HCT116 (cell line): Measurements from ENCODE around the gene KCNE4. TPM values are rescaled to one million over a fixed set of nuclear protein-coding genes. Genes with fewer than 3 reads are reported as not detected.
A peak's percentile ranks its signal among the peaks of the same experiment; 100 is the strongest.

Experiments used
- ATAC-seq: fragments of 200-7000 bp; cut with Tn5 transposase; 2 replicates; pipeline ENCODE4 v1.9.1; 2020; ENCODE audit warnings: mild to moderate bottlenecking, moderate library complexity
- BruUV-seq: library from RNA; stranded (reverse); fragments of 400-500 nt; replicated peaks from 2 replicates; lab custom pipeline; 2021; lab: Mats Ljungman, UMichigan
- CTCF ChIA-PET: fragments of 300-600 bp; sonication (Branson Sonifier 250); formaldehyde crosslinking; loops from one replicate; lab custom pipeline; 2021; ENCODE audit warnings: antibody characterized with exemption; lab: Charles Lee
- POLR2A ChIA-PET: fragments of 300-600, 350-600 bp; sonication (Branson Sonifier 250); formaldehyde crosslinking; loops from one replicate; lab custom pipeline; 2021; ENCODE audit warnings: antibody characterized with exemption; lab: Charles Lee
- RAD21 ChIA-PET, 2 experiments: fragments of 300-600 bp; sonication (Branson Sonifier 250); formaldehyde crosslinking; loops; one replicate each; lab custom pipeline; 2023; ENCODE audit warnings: low total read pairs in 2 of 2; ENCODE audit not compliant: uncharacterized antibody in 2 of 2, unreplicated experiment in 2 of 2, low non-redundant PET in 1 of 2; lab: Charles Lee
- DNase-seq: peaks from one replicate; pipeline ENCODE4 v3.0.0-alpha.2; 2010; ENCODE audit warnings: low read depth, low spot score
- H2AFZ ChIP-seq: fragments of 200-600 bp; shearing (Covaris generic), sonication (generic); 2 replicates; pipeline ENCODE4 v1.6.1; 2017; ENCODE audit warnings: low read depth, mixed run types, mixed read lengths, antibody characterized with exemption, low read length; ENCODE audit not compliant: poor library complexity, severe bottlenecking
- H3K27ac ChIP-seq: 2 replicates; pipeline ENCODE4 v1.5.1; 2012; ENCODE audit warnings: low read depth, low read length
- H3K27me3 ChIP-seq: fragments of 200-600 bp; sonication (generic); 2 replicates; pipeline ENCODE4 v1.6.1; 2016; ENCODE audit warnings: mixed run types, low read length, mixed read lengths; ENCODE audit not compliant: insufficient read depth
- H3K36me3 ChIP-seq, 2 experiments: fragments of 200-500 bp in 1 of 2; fragments of 200-600 bp in 1 of 2; sonication (Bioruptor generic) in 1 of 2; sonication (generic) in 1 of 2; 2 replicates each; pipeline versions ENCODE4 v1.5.1 to v1.6.1; 2014 to 2016; ENCODE audit warnings: low read length in 2 of 2, inconsistent platforms in 1 of 2, mixed read lengths in 1 of 2, mixed run types in 1 of 2; ENCODE audit not compliant: insufficient read depth in 2 of 2, control insufficient read depth in 1 of 2
- H3K4me1 ChIP-seq, 2 experiments: fragments of 200-600 bp in 1 of 2; sonication (generic) in 1 of 2; 2 replicates each; pipeline versions ENCODE4 v1.5.1 to v1.6.1; 2012 to 2017; ENCODE audit warnings: low read length in 2 of 2, inconsistent platforms in 1 of 2, mild to moderate bottlenecking in 1 of 2, mixed read lengths in 1 of 2, mixed run types in 1 of 2, moderate library complexity in 1 of 2; ENCODE audit not compliant: insufficient read depth in 2 of 2, control insufficient read depth in 1 of 2
- H3K4me2 ChIP-seq: fragments of 200-600 bp; sonication (generic); 2 replicates; pipeline ENCODE4 v1.6.1; 2017; ENCODE audit warnings: mixed run types, low read length, mixed read lengths
- H3K4me3 ChIP-seq, 2 experiments: fragments of 200-600 bp in 1 of 2; sonication (generic) in 1 of 2; replicated peaks in 1 of 2; 2 replicates each; pipeline ENCODE4 v1.5.1; 2011 to 2016; ENCODE audit warnings: low read length in 2 of 2, control low read depth in 1 of 2, low read depth in 1 of 2, mild to moderate bottlenecking in 1 of 2, mixed read lengths in 1 of 2, mixed run types in 1 of 2
- H3K79me2 ChIP-seq: fragments of 200-600 bp; sonication (generic); 2 replicates; pipeline ENCODE4 v1.6.1; 2017; ENCODE audit warnings: mild to moderate bottlenecking, mixed run types, low read length, moderate library complexity, mixed read lengths; ENCODE audit not compliant: insufficient read depth
- H3K9ac ChIP-seq: fragments of 200-600 bp; sonication (generic); 2 replicates; pipeline ENCODE4 v1.6.1; 2016; ENCODE audit warnings: low read length, mixed read lengths
- H3K9me2 ChIP-seq: fragments of 200-600 bp; sonication (generic), shearing (Covaris generic); 2 replicates; pipeline ENCODE4 v1.6.1; 2017; ENCODE audit warnings: mixed run types, mild to moderate bottlenecking, moderate library complexity; ENCODE audit not compliant: insufficient read depth
- H3K9me3 ChIP-seq, 2 experiments: fragments of 200-500 bp in 1 of 2; fragments of 200-600 bp in 1 of 2; sonication (Bioruptor generic) in 1 of 2; sonication (generic) in 1 of 2; 2 replicates each; pipeline ENCODE4 v1.6.1; 2014 to 2017; ENCODE audit warnings: low read length in 2 of 2, mixed read lengths in 2 of 2, inconsistent platforms in 1 of 2, low read depth in 1 of 2, mild to moderate bottlenecking in 1 of 2, mixed run types in 1 of 2, moderate library complexity in 1 of 2; ENCODE audit not compliant: control insufficient read depth in 1 of 2, insufficient read depth in 1 of 2
- H4K20me1 ChIP-seq: fragments of 200-600 bp; sonication (generic), shearing (Covaris generic); 2 replicates; pipeline ENCODE4 v1.6.1; 2017; ENCODE audit warnings: mixed run types, mild to moderate bottlenecking, moderate library complexity; ENCODE audit not compliant: insufficient read depth
- CEBPB ChIP-seq: IDR thresholded peaks from 2 replicates; pipeline ENCODE4 v1.6.1; 2012; ENCODE audit warnings: low read depth
- CTCF ChIP-seq, 3 experiments: fragments of 200-600 bp in 1 of 3; sonication (generic) in 1 of 3; IDR thresholded peaks in 2 of 3; conservative IDR thresholded peaks in 1 of 3; 2 replicates each; pipeline ENCODE4 v1.5.1; 2012 to 2017; ENCODE audit warnings: low read depth in 2 of 3, low read length in 2 of 3, antibody characterized with exemption in 1 of 3, borderline replicate concordance in 1 of 3, control low read depth in 1 of 3, mild to moderate bottlenecking in 1 of 3, mixed read lengths in 1 of 3, mixed run types in 1 of 3, moderate library complexity in 1 of 3; ENCODE audit not compliant: insufficient read depth in 1 of 3
- POLR2AphosphoS5 ChIP-seq: IDR thresholded peaks from 2 replicates; pipeline ENCODE4 v1.6.1; 2011; ENCODE audit warnings: mild to moderate bottlenecking, low read depth, low read length, moderate library complexity
- SIN3A ChIP-seq: IDR thresholded peaks from 2 replicates; pipeline ENCODE4 v1.6.1; 2012; ENCODE audit warnings: low read depth
- ZBTB33 ChIP-seq: IDR thresholded peaks from 2 replicates; pipeline ENCODE4 v1.6.1; 2011; ENCODE audit warnings: mild to moderate bottlenecking, low read length, moderate library complexity; ENCODE audit not compliant: insufficient replicate concordance; ENCODE audit errors: extremely low read depth
- intact Hi-C: fragments of 100-400 bp; cut with micrococcal nuclease; formaldehyde crosslinking; loops from 2 replicates; pipeline ENCODE4 v1.10.0; 2022
- total RNA-seq: library from RNA; stranded (reverse); gene quantifications from one replicate; pipeline ENCODE4 v1.2.1, GENCODE V29; 2021; ENCODE audit not compliant: unreplicated experiment
- TF ChIP-seq, protein P1 (sequence below): IDR thresholded peaks from 2 replicates; pipeline ENCODE4 v1.6.1; 2012

The KCNE4 gene
- total RNA-seq, 1 experiment from 2014 or later: not detected

- CTCF ChIA-PET: interaction anchor here (1.5 kb wide), 1 partner anchor 11 kb away, joined by 4 read pairs; no protein-coding TSS in a partner anchor
- Histone ChIP-seq H3K79me2 (no peaks in the 10 kb centered on the region), H3K36me3 (no peaks in the 10 kb centered on the region), H3K9me3 (no peaks in the 10 kb centered on the region), H4K20me1 (no peaks in the 10 kb centered on the region), H2AFZ (no peak overlapping the region), H3K9me2 (no peaks in the 10 kb centered on the region), H3K4me1 (no peaks in the 10 kb centered on the region)
- intact Hi-C loops: no loop called here
- no peak for ATAC-seq
- BruUV-seq: no TSS peak
- RAD21 ChIA-PET: no interaction called here
- no peak for DNase-seq
- TF ChIP-seq SIN3A (no peak), CEBPB (no peak)
- TF ChIP-seq, protein P1, sequence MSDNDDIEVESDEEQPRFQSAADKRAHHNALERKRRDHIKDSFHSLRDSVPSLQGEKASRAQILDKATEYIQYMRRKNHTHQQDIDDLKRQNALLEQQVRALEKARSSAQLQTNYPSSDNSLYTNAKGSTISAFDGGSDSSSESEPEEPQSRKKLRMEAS: no peak
- TF ChIP-seq, all 23 proteins: peak for 0
- Histone ChIP-seq H3K27ac (no peak overlapping the region), H3K4me2 (no peak overlapping the region), H3K9ac (no peak overlapping the region), H3K27me3 (no peaks in the 10 kb centered on the region), H3K4me3 (no peak overlapping the region)
- POLR2A ChIA-PET: no interaction called here
Observed at GRCh38 chr2:223083402-223084070, 31.5 kb downstream of the KCNE4 start.

GRCh38 chr2:223084873-223085272, 32.9 kb downstream of the KCNE4 start:
- Histone ChIP-seq H3K9ac (no peak overlapping the region), H3K4me1 (no peaks in the 10 kb centered on the region), H3K27me3 (no peaks in the 10 kb centered on the region), H3K9me2 (no peaks in the 10 kb centered on the region), H3K4me3 (no peak overlapping the region), H3K4me2 (no peak overlapping the region), H3K9me3 (no peaks in the 10 kb centered on the region), H3K27ac (no peak overlapping the region), H4K20me1 (no peaks in the 10 kb centered on the region)
- intact Hi-C loops: no loop called here
- ChIA-PET RAD21 (no interaction called here), POLR2A (no interaction called here)
- no TSS peak for BruUV-seq
- ATAC-seq (peak; percentile 50; the same call in 1 of the 2 replicates), DNase-seq (no peak)
- no peak for TF ChIP-seq ZBTB33
- no peak for TF ChIP-seq POLR2AphosphoS5
- TF ChIP-seq CTCF (IDR thresholded peaks at IDR 0.05 in 2 of 3, conservative IDR thresholded peaks at IDR 0.05 in 1 of 3; ENCODE audit: borderline replicate concordance in 1 of 3, insufficient read depth in 1 of 3, low read depth in 2 of 3, low read length in 2 of 3): no peak
- TF ChIP-seq, all 23 proteins: peak for 0
- CTCF ChIA-PET: interaction anchor here (0.9 to 1.5 kb wide), 2 partner anchors 10 to 17 kb away, joined by 4 read pairs; no protein-coding TSS in a partner anchor
- no peaks in the 10 kb centered on the region for H3K36me3 ChIP-seq
- no peaks in the 10 kb centered on the region for H3K79me2 ChIP-seq
- no peak overlapping the region for H2AFZ ChIP-seq
